OCI-LY3 (cell line): ENCODE results near the gene TMEM178B.

ENCODE experiments used
- CTCF ChIP-seq: fragments of 200-600, 300-600 bp; sonication (generic); IDR thresholded peaks from 2 replicates; pipeline ENCODE4 v1.5.1; 2014; ENCODE audit warnings: antibody characterized with exemption, low read length, low read depth
- EZH2phosphoT487 ChIP-seq: fragments of 200-600 bp; shearing (Covaris generic); IDR thresholded peaks from 2 replicates; pipeline ENCODE4 v1.6.1; 2018; ENCODE audit warnings: antibody characterized with exemption, mixed run types, low read depth

- TF ChIP-seq CTCF (no peak), EZH2phosphoT487 (no peak)
These were observed 365.9 kb downstream of the TMEM178B start for GRCh38 chr7:141439776-141440175.
